Occipital lobe (tissue), 2 donors: Measurements from ENCODE around the gene PIK3R3. TPM values are rescaled to one million over a fixed set of nuclear protein-coding genes. Genes with fewer than 3 reads are reported as not detected.
"Not testable (repeated sequence)": the region's sequence is repeated elsewhere in the genome, so short reads cannot be mapped to it uniquely, and the experiment has no call there.

Experiments
- DNase-seq: peaks from one replicate; lab custom pipeline; 2025; lab: John Stamatoyannopoulos, UW
- total RNA-seq: library from RNA; depleted of rRNA; stranded (reverse); fragments of >200 nt; gene quantifications from one replicate; pipeline ENCODE4 v1.2.3, GENCODE V29; 2014

Gene PIK3R3
- total RNA-seq, 1 donor from 2014 or later = 25.3 TPM

GRCh38 chr1:46102769-46103476 is 29.5 kb downstream of the PIK3R3 start:
- DNase-seq = no peak

DNA sequence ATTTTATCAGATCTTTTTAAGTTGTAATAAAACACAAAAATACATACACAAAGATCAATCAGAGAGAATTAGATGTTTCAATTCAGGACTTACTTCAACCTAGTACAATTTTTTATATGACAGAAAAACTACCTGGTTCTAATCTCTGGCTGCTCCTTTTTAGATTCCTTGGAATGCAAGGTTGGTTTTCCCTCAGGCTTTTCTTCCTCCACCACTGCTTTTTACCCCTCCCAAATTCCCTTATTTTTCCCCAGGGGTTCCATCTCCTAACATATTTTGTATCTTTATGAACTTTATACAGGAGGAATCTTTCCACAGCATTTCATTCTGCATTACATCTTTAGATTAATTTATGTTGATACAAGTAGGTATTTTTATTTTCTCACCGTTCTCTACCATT is 33.2 kb downstream of the PIK3R3 start:
- DNase-seq = no peak

DNA sequence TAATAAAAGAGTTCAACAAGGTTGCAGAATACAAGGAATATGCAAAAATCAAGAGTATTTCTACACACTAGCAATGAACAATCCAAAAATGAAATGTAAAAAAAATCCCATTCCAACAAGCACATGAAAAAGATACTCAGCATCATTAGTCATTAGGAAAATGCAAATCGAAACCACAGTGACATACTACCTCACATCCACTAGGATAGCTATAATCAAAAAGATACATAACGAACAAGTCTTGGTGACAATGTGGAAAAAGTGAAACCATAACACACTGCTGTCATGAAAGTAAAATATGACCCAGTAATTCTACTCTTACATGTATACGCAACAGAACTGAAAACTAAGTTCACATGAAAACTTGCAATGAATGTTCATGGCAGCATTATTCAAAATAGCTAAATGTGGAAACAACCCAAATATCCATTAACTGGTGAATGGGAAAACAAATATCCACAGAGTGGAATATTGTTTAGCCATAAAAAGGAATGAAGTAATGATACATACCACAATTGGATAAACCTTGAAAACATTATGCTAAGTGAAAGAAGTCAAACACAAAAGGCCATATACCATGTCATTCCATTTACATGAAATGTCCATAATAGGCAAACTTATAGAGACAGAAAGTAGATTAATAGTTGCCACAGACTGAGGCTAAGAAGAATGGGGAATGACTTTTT is 34.3 kb downstream of the PIK3R3 start:
- no peak for DNase-seq

DNA sequence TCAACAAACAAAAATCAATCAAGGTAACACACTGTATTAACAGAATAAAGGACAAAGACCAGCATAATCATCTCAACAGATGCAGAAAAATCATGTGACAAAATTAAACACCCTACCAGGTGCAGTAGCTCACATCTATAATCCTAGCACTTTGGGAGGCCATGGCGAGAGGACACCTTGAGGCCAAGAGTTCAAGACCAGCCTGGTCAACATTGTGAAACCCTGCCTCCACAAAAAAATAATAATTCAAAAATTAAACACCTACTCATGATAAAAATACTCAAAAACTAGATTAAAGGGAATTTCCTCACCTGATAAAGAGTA is 35.3 kb downstream of the PIK3R3 start:
- DNase-seq = no peak

- DNase-seq = no peak
Observed at GRCh38 chr1:46096269-46097148, 35.9 kb downstream of the PIK3R3 start.

- DNase-seq = not testable (repeated sequence)
Observed at GRCh38 chr1:46095110-46095509, 37.3 kb downstream of the PIK3R3 start.

DNA sequence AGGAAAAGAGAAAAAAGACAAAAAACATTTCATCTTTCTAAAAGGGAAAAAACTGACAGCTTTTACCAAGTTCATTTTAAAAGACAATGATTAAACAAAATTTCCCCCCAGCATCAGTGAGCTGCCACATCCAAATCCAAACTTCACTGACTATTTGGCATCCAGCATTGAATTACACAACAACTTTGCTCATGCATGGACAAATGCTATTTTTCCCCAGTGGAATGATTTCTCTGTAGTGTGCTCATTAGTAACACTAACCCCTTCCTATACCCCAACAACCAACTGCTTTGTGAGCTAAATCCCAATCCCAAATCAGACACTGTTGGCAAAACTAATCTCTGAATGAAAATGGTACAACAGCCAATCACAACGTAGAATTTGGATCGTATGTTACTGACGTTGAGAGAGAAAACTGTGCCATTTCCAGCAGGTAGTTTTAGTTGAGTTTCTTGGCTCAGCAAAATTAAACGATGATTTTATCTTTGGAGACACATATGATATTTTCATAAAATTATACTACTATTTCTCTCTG is 37.9 kb downstream of the PIK3R3 start:
- no peak for DNase-seq

- not testable (repeated sequence) for DNase-seq
Observed at GRCh38 chr1:46093832-46094231, 38.6 kb downstream of the PIK3R3 start.

DNA sequence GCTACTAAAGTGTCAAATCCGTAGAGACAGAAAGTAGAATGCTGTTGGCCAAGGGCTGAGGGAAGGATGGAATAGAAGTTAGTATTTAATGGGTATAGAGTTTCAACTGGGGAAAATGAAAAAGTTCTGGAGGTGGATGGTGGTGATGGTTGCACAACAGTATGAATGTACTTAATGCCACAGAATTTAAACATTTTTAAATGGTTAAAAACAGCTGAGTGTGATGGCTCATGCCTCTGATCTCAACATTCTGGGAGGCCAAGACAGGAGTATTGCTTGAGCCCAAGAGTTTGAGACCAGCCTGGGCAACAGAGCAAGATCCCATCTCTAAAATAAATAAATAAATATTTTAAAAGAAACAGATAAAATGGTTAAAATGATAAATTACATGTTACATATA is 44.5 kb downstream of the PIK3R3 start:
- DNase-seq = no peak

DNA sequence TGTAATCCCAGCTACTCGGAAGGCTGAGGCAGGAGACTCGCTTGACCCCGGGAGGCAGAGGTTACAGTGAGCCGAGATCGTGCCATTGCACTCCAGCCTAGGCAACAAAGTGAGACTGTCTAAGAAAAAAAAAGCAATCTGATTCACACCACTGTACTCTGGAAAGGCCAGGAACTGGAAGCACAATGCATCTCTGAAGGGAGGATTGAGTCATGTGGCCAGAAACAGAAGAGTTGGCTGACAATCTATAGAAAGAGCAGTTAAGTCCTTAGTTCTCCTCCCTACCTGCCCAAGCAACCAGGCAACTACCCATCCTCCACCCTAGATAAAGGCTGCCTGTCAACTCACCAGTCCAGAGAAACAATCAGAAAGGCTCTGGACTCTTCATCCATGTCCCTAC is 45.9 kb downstream of the PIK3R3 start:
- DNase-seq = no peak

DNA sequence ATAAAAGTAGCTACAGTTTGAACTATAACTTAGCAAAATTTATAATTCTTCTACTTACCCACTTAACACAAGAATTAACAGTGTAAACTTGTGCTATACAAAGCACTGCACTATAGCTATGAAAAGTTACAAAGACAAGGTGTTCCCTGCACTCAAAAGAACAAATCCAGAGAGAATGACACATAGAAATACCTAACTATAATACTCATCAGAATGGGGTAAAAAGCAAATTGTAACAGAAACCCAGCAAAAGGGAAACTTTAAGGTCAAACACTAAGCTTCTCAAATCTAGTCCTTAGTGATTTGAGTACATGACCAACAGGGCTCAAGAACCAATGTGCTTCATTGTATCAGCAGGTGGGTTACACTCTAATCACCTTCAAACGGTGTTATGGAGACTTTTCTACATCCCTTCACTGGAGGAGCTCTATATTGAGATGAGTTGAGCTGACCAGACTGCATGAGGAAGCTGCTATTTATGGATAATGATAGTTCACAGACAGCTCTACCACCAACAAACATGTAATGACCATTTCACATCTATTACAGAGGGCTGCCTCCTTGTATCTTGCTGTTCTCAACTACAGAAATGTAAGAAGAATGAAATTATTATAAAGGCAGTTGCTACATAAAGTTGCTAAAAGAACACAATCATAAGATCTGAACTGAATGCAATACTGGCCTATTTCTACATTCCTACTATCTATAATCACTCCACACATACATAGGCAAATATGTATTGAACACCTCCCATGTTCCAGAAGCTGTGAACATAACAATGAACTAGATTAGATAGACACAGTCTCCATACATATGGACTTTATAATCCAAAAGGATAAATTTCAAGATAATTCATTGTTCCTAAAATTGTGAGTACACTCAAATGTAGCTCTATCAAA is 47.6 kb downstream of the PIK3R3 start:
- DNase-seq = no peak

DNA sequence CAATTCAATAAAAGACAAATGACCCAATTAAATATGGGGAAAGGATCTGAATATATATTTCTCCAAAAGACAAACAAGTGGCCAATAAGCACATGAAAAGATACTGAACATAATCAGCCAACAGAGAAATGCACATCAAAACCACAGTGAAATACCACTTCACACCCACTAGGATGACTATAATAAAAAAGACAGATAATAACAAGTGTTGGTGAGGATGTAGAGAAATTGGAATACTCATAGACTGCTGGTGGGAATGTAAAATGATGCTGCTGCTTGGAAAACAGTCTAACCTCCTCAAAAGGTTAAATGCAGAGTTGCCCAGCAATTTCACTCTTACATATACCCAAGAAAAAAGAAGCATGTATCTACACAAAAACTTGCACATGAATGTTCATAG is 48.9 kb downstream of the PIK3R3 start:
- no peak for DNase-seq

- DNase-seq = no peak
Observed at GRCh38 chr1:46081619-46082018, 50.8 kb downstream of the PIK3R3 start.

GRCh38 chr1:46081206-46081605 is 51.2 kb downstream of the PIK3R3 start:
- DNase-seq = no peak

DNA sequence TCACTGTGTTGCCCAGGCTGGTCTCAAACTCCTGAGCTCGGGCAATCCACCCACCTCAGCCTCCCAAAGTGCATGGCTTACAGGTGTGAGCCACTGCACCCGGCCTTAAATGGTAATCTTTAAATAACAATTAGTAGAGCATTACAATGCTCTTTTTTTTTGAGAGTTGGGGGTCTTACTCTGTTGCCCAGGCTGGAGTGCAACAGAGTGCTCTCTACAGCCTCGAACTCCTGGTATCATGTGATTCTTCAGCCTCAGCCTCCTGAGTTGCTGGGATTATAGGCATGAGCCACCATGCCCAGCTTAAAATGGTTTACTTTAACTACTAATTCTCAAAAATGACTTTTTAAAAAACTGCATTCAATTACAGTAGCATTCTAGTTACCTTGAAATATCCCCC is 52.2 kb downstream of the PIK3R3 start:
- DNase-seq = no peak

GRCh38 chr1:46077644-46078043 is 54.8 kb downstream of the PIK3R3 start:
- no peak for DNase-seq

DNA sequence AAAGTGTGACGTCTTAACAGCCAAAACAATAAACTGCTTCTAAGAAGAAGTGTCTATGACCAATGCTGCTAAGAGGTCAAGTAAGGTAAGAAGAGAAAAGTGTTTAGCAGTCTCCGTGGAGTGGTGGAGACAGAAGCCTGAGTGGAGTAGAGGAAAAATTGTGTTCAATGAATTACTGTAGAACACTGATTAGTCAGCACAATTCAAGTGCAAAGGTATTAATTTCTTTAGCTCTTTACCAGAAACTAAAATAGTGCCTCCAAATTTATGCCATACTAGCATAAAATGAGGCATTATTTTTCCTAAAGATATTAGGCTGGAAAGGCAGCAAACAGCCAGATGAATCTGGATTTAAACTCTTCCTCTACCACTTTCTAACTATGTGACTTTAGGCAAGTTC is 56.1 kb downstream of the PIK3R3 start:
- DNase-seq = no peak

DNA sequence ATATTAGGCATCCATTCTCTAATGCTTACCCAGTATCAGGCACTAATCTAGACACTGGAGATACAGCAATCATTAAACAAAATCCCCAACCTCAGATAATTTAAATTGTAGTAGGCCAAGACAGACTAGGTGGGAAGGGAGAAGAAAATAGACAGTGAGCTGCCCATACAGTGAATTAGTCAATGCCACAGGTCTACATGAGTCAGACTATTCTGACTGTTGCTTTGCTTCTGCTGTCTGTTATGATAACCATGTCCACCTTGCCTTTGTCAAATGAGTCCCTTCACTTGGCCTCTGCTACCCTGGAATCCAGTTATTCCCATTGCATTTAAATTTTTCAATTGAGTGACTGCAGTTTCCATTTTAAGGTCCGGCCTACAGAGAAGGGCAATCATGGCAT is 59.5 kb downstream of the PIK3R3 start:
- DNase-seq = no peak

- no peak for DNase-seq
Observed at GRCh38 chr1:46070164-46070814, 62.1 kb downstream of the PIK3R3 start.

DNA sequence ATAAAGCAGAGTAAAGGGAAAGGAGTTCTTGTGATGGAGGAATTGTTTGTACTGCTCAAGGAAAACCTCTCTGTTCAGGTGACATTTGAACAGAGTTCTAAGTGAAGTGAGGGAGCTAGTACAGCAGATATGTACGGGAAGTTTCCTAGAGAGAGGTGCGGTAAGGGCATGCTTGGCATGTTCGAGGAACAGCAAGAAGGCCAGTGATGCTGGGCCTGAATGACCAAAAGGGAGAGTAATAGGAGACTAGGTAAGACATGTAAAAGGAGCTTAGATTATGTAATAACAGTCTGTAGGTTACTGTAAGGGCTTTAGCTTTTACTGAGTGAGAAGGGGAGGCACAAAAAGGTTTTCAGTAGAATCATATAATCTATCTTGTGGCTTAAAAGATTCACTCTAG is 63.9 kb downstream of the PIK3R3 start:
- DNase-seq = no peak

DNA sequence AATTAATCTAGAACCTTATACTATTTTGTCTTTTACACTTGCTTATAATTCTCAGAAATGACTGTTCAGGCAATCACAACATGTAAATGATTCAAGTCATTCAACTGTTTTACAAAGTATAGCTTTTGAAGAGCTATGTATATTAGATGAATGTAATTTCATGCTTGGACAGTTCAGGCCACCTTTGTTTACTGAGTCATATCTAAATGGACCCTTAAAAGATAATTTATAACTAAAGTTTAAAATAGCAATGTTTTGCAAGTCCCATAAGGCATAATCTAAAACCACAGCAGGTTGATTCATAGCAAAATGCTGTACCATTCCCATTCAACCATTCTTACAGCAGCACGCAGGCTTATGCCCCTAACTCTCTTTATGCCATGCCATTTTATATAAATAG is 64.8 kb downstream of the PIK3R3 start:
- no peak for DNase-seq
